Stimulated activated CD4-positive, alpha-beta T cell treated with anti-CD3 and anti-CD28 coated beads, Interleukin-1b, Interleukin-23, amount 100 ng/mL, for 24 hours (primary cell): ENCODE results near the gene SLC2A11.
A peak's percentile ranks its signal among the peaks of the same experiment; 100 is the strongest.

ENCODE experiments used
- DNase-seq, 4 experiments: peaks; one replicate each; pipeline ENCODE4 v3.0.0-alpha.2; 2020; ENCODE audit warnings: low read depth in 4 of 4, low spot score in 1 of 4

Gene SLC2A11

DNA sequence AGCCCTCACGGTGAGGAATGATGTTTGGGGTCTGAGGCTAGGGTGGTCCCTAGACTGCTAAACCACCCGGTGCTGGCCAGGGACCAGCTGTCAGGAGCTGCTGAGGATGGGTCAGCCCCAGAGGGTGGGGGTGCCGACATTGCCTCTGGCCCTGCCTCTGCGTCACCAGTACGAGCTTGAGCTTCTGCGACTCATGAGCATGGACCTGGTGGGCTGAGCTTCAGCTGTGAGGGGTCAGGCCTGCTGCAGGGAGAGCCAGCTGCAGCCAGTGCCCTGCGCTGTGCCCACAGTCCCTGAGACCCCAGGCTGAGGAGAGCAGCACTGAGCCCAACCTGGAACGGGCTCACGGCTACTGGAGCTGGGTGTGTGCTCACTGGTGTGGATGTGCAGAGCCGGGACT lies 25.9 kb upstream of the SLC2A11 start:
- DNase-seq = no peak

- DNase-seq = no peak
These were observed 25.3 kb upstream of the SLC2A11 start for GRCh38 chr22:23832226-23833016.

DNA sequence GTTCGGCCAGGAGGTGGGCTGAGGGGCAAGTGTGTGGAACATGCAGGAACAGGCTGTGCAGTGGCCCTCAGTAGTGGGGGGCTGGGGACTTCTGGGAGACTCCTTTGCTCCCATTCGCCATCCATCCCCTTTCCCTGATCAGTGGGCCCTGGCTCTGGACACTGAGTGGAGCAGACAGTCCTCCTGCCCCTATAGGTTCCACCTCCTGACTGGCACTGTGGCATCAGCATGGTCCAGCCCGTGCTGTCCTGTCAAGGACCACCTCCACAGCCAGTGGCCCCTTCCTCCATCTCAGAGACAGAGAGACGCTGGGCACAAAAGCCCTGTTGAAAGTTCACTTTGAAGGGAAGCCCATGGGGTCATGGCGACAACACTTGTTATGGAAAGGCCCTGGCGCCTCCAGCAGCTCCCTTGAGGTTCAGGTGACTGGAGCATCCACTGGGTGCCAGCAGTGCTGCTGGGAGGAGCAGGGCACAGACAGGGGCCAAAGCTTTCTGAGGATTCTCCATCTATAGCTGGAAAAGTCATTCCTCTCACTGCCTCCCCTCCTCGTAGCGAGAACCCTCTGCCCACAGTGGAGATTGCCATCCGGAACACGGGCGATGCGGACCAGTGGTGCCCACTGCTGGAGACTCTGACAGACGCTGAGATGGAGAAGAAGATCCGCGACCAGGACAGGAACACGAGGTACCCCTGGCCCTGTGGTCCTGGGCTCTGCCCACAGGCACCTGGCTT lies 24.5 kb upstream of the SLC2A11 start:
- no peak for DNase-seq

- no peak for DNase-seq
These were observed 23.8 kb upstream of the SLC2A11 start for GRCh38 chr22:23833911-23834317.

GRCh38 chr22:23834406-23834792 lies 23.3 kb upstream of the SLC2A11 start:
- no peak for DNase-seq

DNA sequence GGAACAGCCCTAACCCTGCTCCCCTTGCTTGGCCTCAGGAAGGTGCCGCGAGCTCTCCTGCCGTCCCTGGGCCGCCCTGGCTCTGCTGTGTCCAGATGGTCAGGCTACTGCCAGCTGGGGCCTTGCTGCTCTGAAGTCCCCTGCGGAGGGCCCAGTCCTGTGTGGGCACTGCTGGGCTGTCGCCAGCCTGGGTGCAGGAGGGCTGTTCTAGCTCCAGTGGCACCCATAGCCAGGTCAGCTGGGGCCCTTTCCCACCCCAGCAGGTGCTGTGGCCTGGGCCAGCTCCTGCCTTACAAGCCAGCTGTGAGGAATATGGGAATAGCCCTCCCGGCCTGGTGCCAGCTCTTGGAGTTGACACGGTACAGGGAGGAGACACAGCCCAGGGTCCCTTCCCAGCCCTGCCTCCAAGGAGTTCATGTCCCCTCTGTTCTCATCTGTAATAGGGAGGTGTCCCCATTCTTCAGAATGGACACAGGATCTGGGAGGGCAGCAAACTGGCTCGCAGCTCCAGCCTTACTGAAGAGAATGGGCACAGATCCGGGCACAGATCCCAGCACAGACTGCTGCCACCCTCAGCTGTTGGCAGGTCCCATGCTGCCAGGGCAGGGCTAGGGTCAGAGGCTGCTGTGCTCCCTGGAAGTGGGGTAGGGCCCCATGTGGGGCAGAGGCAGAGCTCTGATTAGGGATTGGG lies 22.7 kb upstream of the SLC2A11 start:
- DNase-seq = no peak

- no peak for DNase-seq
These were observed 22.1 kb upstream of the SLC2A11 start for GRCh38 chr22:23835484-23836144.

GRCh38 chr22:23836281-23836680 lies 21.4 kb upstream of the SLC2A11 start:
- no peak for DNase-seq

GRCh38 chr22:23836692-23837495 lies 20.8 kb upstream of the SLC2A11 start:
- DNase-seq = no peak

- DNase-seq = no peak
These were observed 20.2 kb upstream of the SLC2A11 start for GRCh38 chr22:23837496-23837859.

GRCh38 chr22:23837911-23838680 lies 19.6 kb upstream of the SLC2A11 start:
- DNase-seq = no peak

- peak; percentile 91 to 96 (median 94) for DNase-seq
These were observed 18.8 kb upstream of the SLC2A11 start, which contains the start of gene DERL3 for GRCh38 chr22:23838681-23839468. TSS of gene DERL3 (minus strand) at chr22:23839006. CDS start at chr22:23838987, 19 bp downstream.

GRCh38 chr22:23840026-23840425 lies 17.6 kb upstream of the SLC2A11 start:
- DNase-seq = no peak

GRCh38 chr22:23841292-23841691 lies 16.4 kb upstream of the SLC2A11 start:
- no peak for DNase-seq

DNA sequence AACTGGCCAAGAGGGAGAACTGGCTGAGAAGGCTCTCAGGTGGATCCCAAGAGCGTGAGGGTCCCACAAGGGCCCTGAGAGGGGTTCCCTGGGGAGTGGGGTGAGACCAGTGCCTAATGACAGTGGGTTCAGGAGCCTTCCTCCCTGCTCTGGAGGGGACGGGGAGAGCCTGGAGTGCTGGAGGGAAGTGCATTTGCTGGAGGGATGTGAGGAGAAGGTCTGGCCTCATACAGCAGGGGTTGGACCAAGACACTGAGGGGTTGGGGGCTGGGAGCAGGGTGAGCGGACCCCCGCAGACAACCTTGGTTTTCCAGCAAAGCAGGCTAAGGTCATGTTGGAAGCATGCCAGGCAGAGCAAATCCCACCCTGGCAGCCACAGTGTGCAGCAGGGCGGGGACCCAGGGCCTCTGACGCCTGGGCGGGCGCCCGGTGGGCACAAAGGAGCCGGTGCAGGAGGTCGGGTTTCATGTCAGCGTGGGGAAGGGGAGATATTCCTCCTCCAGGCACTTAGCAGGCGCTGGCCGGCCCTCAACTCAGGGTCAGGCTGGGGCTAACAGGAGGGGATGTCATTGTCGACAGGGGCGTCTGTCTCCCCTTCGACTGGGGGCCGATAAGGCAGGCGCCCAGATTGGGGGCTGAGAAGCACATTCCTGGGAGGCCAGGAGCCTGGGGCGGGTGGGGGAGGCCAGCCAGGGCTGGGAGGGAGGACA lies 15.8 kb upstream of the SLC2A11 start:
- DNase-seq = no peak

GRCh38 chr22:23842599-23842998 lies 15.1 kb upstream of the SLC2A11 start:
- DNase-seq = no peak

DNA sequence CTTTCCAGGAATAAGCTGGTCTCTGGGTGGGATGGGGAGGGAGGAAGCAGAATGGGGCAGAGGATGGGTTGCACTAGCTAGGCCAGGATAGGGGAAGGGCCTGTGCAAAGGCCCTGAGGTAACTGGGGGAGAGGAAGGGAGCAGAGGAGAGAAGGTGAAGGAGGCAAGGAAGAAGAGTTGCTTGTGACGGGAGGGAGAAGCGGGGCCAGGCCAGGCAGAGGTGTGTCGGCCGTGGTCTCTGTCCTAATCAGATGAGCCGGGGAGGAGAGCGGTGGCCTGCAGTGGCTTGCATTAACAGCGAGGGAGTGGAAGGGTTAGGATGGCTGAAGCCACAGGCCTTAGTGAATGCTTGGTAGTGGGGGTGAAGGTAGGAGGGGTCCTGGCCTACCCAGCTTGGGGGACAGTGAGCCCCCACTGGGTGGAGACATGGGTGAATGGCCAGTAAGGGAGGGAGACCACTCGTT lies 12.9 kb upstream of the SLC2A11 start:
- DNase-seq = no peak
